ENCODE data around the gene TNPO1. TPM values are rescaled to one million over a fixed set of nuclear protein-coding genes. Genes with fewer than 3 reads are reported as not detected.

The TNPO1 gene
- total RNA-seq, 1 donor from 2014 or later = 72.7 TPM

DNA sequence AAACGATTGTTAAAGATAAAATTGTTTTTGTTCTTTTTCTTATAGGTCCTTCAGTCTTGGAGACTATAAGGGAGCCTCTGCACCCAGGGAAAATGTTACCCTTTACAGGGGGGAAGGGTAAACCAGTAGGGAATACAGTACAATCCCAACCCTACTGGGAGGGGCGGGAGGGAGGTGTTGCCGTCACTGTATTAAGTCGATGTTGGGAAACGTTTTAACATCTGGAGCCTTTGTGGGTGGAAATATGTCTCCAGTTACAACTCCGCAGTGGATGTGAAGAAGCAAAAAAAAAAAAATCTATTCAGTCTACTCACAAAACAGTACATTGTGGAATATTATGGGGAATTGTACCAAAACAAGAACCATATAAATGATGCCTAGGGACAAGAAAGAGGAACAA is 92.2 kb downstream of the TNPO1 start:
- intact Hi-C loops (cut with DNase I) = no loop called here

DNA sequence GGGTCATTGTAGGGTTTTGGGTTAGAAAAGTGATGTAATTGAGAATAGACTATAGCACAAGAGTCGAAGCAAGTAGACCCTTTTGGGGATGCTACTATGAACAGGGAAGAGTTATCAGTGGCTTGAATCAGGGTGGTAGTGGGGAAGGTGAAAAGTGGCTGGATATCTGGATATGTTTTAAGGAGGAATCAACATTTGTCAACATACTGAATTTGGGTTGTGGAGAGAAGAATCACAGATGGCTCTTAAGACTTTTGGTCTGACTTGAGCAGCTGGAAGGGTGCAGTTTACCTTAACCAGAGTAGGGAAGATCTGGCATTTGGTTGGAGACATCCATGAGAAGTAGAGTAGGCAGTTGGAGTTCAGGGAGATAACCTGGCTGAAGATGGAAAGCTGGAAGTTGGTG is 100.9 kb downstream of the TNPO1 start:
- H3K4me1 ChIP-seq = no peaks in the 10 kb centered on the region
- no peaks in the 10 kb centered on the region for H3K9me3 ChIP-seq
- intact Hi-C loops (cut with DNase I) = no loop called here
- no peak for DNase-seq (ENCODE audit: extremely low spot score in 2 of 2)
- no peaks in the 10 kb centered on the region for H3K36me3 ChIP-seq
- no peak overlapping the region for H3K27ac ChIP-seq
- no peak overlapping the region for H3K4me3 ChIP-seq
- H3K27me3 ChIP-seq = no peaks in the 10 kb centered on the region
- TF ChIP-seq POLR2AphosphoS5 (IDR thresholded peaks at IDR 0.05; ENCODE audit: insufficient read depth in 1 of 2, low read depth in 1 of 2) (no peak), POLR2A (IDR thresholded peaks at IDR 0.05) (no peak)
- TF ChIP-seq, protein P1, sequence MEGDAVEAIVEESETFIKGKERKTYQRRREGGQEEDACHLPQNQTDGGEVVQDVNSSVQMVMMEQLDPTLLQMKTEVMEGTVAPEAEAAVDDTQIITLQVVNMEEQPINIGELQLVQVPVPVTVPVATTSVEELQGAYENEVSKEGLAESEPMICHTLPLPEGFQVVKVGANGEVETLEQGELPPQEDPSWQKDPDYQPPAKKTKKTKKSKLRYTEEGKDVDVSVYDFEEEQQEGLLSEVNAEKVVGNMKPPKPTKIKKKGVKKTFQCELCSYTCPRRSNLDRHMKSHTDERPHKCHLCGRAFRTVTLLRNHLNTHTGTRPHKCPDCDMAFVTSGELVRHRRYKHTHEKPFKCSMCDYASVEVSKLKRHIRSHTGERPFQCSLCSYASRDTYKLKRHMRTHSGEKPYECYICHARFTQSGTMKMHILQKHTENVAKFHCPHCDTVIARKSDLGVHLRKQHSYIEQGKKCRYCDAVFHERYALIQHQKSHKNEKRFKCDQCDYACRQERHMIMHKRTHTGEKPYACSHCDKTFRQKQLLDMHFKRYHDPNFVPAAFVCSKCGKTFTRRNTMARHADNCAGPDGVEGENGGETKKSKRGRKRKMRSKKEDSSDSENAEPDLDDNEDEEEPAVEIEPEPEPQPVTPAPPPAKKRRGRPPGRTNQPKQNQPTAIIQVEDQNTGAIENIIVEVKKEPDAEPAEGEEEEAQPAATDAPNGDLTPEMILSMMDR (IDR thresholded peaks at IDR 0.05) = no peak

More for the DNA sequence above, 92.2 kb downstream of the TNPO1 start:
- H3K27me3 ChIP-seq = no peaks in the 10 kb centered on the region
- H3K36me3 ChIP-seq = peaks cover 0 to 52% of the 10 kb centered on the region in 2 donors
- H3K4me3 ChIP-seq = no peak overlapping the region
- no peaks in the 10 kb centered on the region for H3K9me3 ChIP-seq
- DNase-seq (ENCODE audit: extremely low spot score in 2 of 2) = no peak
- TF ChIP-seq, protein P1 (IDR thresholded peaks at IDR 0.05) = no peak
- no peak for TF ChIP-seq POLR2A (IDR thresholded peaks at IDR 0.05)
- no peak for TF ChIP-seq POLR2AphosphoS5 (IDR thresholded peaks at IDR 0.05; ENCODE audit: insufficient read depth in 1 of 2, low read depth in 1 of 2)
- no peaks in the 10 kb centered on the region for H3K4me1 ChIP-seq
- H3K27ac ChIP-seq = no peak overlapping the region

DNA sequence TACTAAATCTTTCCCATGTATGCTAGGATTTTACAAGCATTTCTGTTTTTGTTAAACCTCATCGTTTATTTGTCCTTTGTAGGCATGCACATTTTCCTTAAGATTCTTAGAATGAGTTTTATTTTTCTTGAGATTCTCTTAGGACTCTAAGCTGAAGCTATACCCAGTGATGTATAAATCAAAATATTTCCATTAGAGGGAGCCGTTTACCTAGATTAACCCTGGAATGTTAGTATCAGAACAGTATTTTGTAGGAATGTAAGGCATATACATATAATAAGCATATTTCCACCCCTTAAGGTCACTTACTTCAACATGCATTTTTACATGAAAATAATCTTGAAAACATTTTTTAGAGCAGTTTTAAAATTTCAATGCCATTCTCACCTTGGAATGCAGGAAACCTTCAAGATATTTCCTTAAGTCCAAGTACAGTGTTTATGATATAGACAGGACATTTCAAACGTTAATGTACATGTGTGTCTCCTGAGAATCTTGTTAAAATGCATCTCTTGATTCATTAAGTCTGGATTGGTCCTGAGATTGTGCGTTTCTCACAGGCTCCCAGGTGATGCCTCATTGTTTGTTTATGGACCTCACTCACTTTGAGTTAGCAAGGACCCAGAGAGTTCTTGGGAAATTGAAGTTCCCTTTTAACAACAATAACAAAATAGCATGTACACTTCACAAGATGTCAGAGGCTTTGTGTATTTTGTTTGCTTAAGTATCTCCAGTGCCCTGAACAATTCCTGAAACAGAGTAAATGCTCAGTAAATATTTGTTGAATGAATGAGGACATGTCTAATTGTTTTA is 104.4 kb downstream of the TNPO1 start:
- intact Hi-C loops (cut with DNase I) = no loop called here
- H3K4me1 ChIP-seq = no peaks in the 10 kb centered on the region
- no peak overlapping the region for H3K27ac ChIP-seq
- H3K27me3 ChIP-seq = no peaks in the 10 kb centered on the region
- TF ChIP-seq, protein P1 (IDR thresholded peaks at IDR 0.05) = no peak
- TF ChIP-seq POLR2A (IDR thresholded peaks at IDR 0.05) = no peak
- no peak for TF ChIP-seq POLR2AphosphoS5 (IDR thresholded peaks at IDR 0.05; ENCODE audit: insufficient read depth in 1 of 2, low read depth in 1 of 2)
- no peak overlapping the region for H3K4me3 ChIP-seq
- no peaks in the 10 kb centered on the region for H3K9me3 ChIP-seq
- DNase-seq (ENCODE audit: extremely low spot score in 2 of 2) = no peak
- H3K36me3 ChIP-seq = no peaks in the 10 kb centered on the region

DNA sequence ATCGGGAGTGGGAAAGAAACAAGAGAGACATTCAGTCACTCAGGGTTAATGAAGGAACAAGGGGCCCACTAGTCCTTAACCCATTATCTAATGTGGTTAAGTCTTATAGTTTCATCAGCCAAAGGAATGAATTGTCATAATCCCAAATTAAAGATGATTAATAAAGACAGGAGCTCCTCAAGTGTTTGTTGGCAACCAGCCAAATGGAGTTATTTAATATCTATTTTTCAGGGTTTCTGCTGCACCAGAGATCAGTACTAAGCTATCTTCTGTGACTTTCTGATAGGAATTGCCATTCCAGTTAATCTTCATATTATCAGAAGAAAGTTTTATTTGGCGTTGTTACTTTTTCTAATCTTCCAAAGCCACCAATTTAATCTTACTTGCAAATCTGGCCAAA is 105.4 kb downstream of the TNPO1 start:
- Histone ChIP-seq H3K9me3 (no peaks in the 10 kb centered on the region), H3K27me3 (no peaks in the 10 kb centered on the region), H3K27ac (no peak overlapping the region), H3K4me1 (no peaks in the 10 kb centered on the region), H3K4me3 (no peak overlapping the region), H3K36me3 (no peaks in the 10 kb centered on the region)
- intact Hi-C loops (cut with DNase I) = no loop called here
- DNase-seq (ENCODE audit: extremely low spot score in 2 of 2) = no peak
- TF ChIP-seq POLR2AphosphoS5 (IDR thresholded peaks at IDR 0.05; ENCODE audit: insufficient read depth in 1 of 2, low read depth in 1 of 2) = no peak

DNA sequence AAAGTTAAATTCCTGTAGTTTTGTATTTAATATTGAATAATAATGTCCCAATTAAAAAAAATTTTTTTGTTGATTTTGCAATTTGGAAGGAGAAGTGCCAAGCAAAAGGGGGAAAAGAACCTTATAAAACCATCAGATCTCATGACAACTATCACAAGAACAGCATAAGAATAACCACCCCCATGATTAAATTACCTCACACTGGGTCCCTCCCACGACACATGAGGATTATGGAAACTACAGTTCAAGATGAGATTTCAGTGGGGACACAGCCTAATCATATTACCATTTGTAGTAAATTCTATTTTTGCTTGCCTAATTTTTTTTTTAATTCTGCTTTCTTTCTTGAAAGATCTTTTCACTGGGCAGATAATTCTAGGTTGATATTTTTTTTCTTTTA is 106.0 kb downstream of the TNPO1 start:
- TF ChIP-seq, protein P1 (IDR thresholded peaks at IDR 0.05) = no peak
- TF ChIP-seq POLR2AphosphoS5 (IDR thresholded peaks at IDR 0.05; ENCODE audit: insufficient read depth in 1 of 2, low read depth in 1 of 2) = no peak
- TF ChIP-seq POLR2A (IDR thresholded peaks at IDR 0.05) = no peak
- Histone ChIP-seq H3K4me3 (no peak overlapping the region), H3K27ac (no peak overlapping the region), H3K27me3 (no peaks in the 10 kb centered on the region), H3K9me3 (no peaks in the 10 kb centered on the region), H3K36me3 (no peaks in the 10 kb centered on the region), H3K4me1 (no peaks in the 10 kb centered on the region)
- no peak for DNase-seq (ENCODE audit: extremely low spot score in 2 of 2)
- intact Hi-C loops (cut with DNase I) = no loop called here
